22Rv1 (cell line): Measurements from ENCODE around the gene PSMB2.

Source experiments
- CTCF ChIP-seq: fragments of 450-650 bp; IDR thresholded peaks from 2 replicates; pipeline ENCODE4 v1.5.1; 2017; ENCODE audit warnings: mild to moderate bottlenecking
- ZFX ChIP-seq: fragments of 450-650 bp; IDR thresholded peaks from 2 replicates; pipeline ENCODE4 v1.6.1; 2017; ENCODE audit warnings: antibody characterized with exemption, borderline replicate concordance

- TF ChIP-seq CTCF (no peak), ZFX (no peak)
Measured at GRCh38 chr1:35597870-35598269, 43.5 kb downstream of the PSMB2 start.
